GM12878 (cell line): ENCODE results near the gene CREB5. TPM values are rescaled to one million over a fixed set of nuclear protein-coding genes. Genes with fewer than 3 reads are reported as not detected.

Source experiments
- ATAC-seq: fragments of 200-7000 bp; cut with Tn5 transposase; 3 replicates; pipeline ENCODE4 v1.9.1; 2020; ENCODE audit warnings: mild to moderate bottlenecking, moderate library complexity
- BruUV-seq: library from RNA; stranded (reverse); fragments of 400-500 nt; replicated peaks from 2 replicates; lab custom pipeline; 2021; lab: Mats Ljungman, UMichigan
- CTCF ChIA-PET: fragments of 300-600 bp; sonication (Branson Sonifier 250); formaldehyde crosslinking; extraction: SDS; loops from one replicate; lab custom pipeline; 2021; ENCODE audit warnings: inconsistent platforms; lab: Yijun Ruan, JAX
- POLR2A ChIA-PET: fragments of 350-600 bp; formaldehyde crosslinking; extraction: SDS; loops from one replicate; lab custom pipeline; 2021; ENCODE audit warnings: inconsistent platforms; lab: Charles Lee
- RAD21 ChIA-PET: fragments of 300-600 bp; sonication (Branson Sonifier 250); formaldehyde crosslinking; loops from one replicate; lab custom pipeline; 2023; ENCODE audit warnings: antibody characterized with exemption; ENCODE audit not compliant: unreplicated experiment; lab: Charles Lee
- SMC1A ChIA-PET: fragments of 300-600 bp; sonication (Branson Sonifier 250); formaldehyde crosslinking; loops from one replicate; lab custom pipeline; 2023; ENCODE audit not compliant: unreplicated experiment, uncharacterized antibody; lab: Charles Lee
- DNase-seq: peaks from one replicate; pipeline ENCODE4 v3.0.0-alpha.2; 2011; ENCODE audit warnings: low read depth, low spot score
- FAIRE-seq: peaks from 3 replicates; lab custom pipeline; 2011; peaks lifted over from hg19 to GRCh38; lab: Jason Lieb, UNC
- H2AFZ ChIP-seq: 2 replicates; pipeline ENCODE4 v1.6.0; 2011; ENCODE audit warnings: low read depth, low read length, control low read depth; ENCODE audit not compliant: control insufficient read depth
- H3K27ac ChIP-seq: 2 replicates; pipeline ENCODE4 v1.5.1; 2011; ENCODE audit warnings: control low read depth; ENCODE audit not compliant: control insufficient read depth, insufficient read depth
- H3K27me3 ChIP-seq, 2 experiments: replicated peaks in 1 of 2; 2 replicates each; pipeline versions ENCODE4 v1.6.0 to v1.6.1; 2011; ENCODE audit warnings: low read length in 1 of 2; ENCODE audit not compliant: control insufficient read depth in 2 of 2, insufficient read depth in 2 of 2
- H3K36me3 ChIP-seq, 2 experiments: 2 replicates each; pipeline ENCODE4 v1.5.1; 2011; ENCODE audit warnings: low read length in 1 of 2; ENCODE audit not compliant: control insufficient read depth in 2 of 2, insufficient read depth in 2 of 2
- H3K4me1 ChIP-seq: 2 replicates; pipeline ENCODE4 v1.6.1; 2011; ENCODE audit warnings: mild to moderate bottlenecking, low read length, moderate library complexity, mixed read lengths; ENCODE audit not compliant: control insufficient read depth, insufficient read depth
- H3K4me2 ChIP-seq: 2 replicates; pipeline ENCODE4 v1.6.0; 2011; ENCODE audit warnings: control low read depth; ENCODE audit not compliant: control insufficient read depth, insufficient read depth
- H3K4me3 ChIP-seq: fragments of 200-600 bp; sonication (generic); 2 replicates; pipeline ENCODE4 v1.5.1; 2016
- H3K79me2 ChIP-seq: 2 replicates; pipeline ENCODE4 v1.6.0; 2011; ENCODE audit warnings: low read length; ENCODE audit not compliant: control insufficient read depth, insufficient read depth
- H3K9ac ChIP-seq: 2 replicates; pipeline ENCODE4 v1.8.0; 2011; ENCODE audit warnings: low read length, control low read depth, mixed read lengths; ENCODE audit not compliant: control insufficient read depth, insufficient read depth
- H3K9me3 ChIP-seq: replicated peaks from 3 replicates; pipeline ENCODE4 v1.5.1; 2011; ENCODE audit warnings: mild to moderate bottlenecking, low read length; ENCODE audit not compliant: control insufficient read depth, insufficient read depth
- H4K20me1 ChIP-seq: 2 replicates; pipeline ENCODE4 v1.6.0; 2011; ENCODE audit not compliant: control insufficient read depth, insufficient read depth
- ATF7 ChIP-seq: fragments of 450-650 bp; IDR thresholded peaks from 2 replicates; pipeline ENCODE4 v1.6.1; 2016; ENCODE audit warnings: low read depth, mild to moderate bottlenecking
- CBFB ChIP-seq: IDR thresholded peaks from 2 replicates; pipeline ENCODE4 v1.6.1; 2016; ENCODE audit warnings: antibody characterized with exemption, low read depth
- CEBPB ChIP-seq, 2 experiments: fragments of 150-350 bp in 1 of 2; IDR thresholded peaks; 2 replicates each; pipeline ENCODE4 v1.6.1; 2012 to 2014; ENCODE audit warnings: low read depth in 2 of 2, low read length in 2 of 2, borderline replicate concordance in 1 of 2, inconsistent platforms in 1 of 2
- EED ChIP-seq: sonication (generic); IDR thresholded peaks from 2 replicates; pipeline ENCODE4 v1.6.1; 2016; ENCODE audit warnings: antibody characterized with exemption, low read depth
- ESRRA ChIP-seq: IDR thresholded peaks from 2 replicates; pipeline ENCODE4 v1.6.1; 2012; ENCODE audit warnings: mild to moderate bottlenecking, low read length, improper control_type of control experiment
- ETV6 ChIP-seq, 2 experiments: fragments of 450-650 bp in 1 of 2; IDR thresholded peaks in 1 of 2; conservative IDR thresholded peaks in 1 of 2; 2 replicates each; pipeline ENCODE4 v1.6.1; 2014; ENCODE audit warnings: antibody characterized with exemption in 1 of 2, borderline replicate concordance in 1 of 2, low read depth in 1 of 2, mild to moderate bottlenecking in 1 of 2, moderate library complexity in 1 of 2
- GATAD2B ChIP-seq: fragments of 450-650 bp; conservative IDR thresholded peaks from 2 replicates; pipeline ENCODE4 v1.6.1; 2017; ENCODE audit warnings: low read depth, mild to moderate bottlenecking, moderate library complexity
- NBN ChIP-seq: fragments of 450-650 bp; IDR thresholded peaks from 2 replicates; pipeline ENCODE4 v1.6.1; 2016
- SMAD5 ChIP-seq: IDR thresholded peaks from 2 replicates; pipeline ENCODE4 v1.6.1; 2016; ENCODE audit warnings: antibody characterized with exemption, low read depth
- USF1 ChIP-seq: IDR thresholded peaks from 2 replicates; pipeline ENCODE4 v1.6.1; 2011; ENCODE audit warnings: borderline replicate concordance, low read depth, mild to moderate bottlenecking, moderate library complexity, mixed read lengths, low read length; ENCODE audit not compliant: insufficient read depth; ENCODE audit errors: extremely low read length
- ZBED1 ChIP-seq: IDR thresholded peaks from 2 replicates; pipeline ENCODE4 v1.6.1; 2016; ENCODE audit warnings: borderline replicate concordance
- WGBS: methylation state at CpG from one replicate; pipeline ENCODE4 v1.1.6; 2016; ENCODE audit warnings: low lambda C conversion rate; ENCODE audit not compliant: insufficient replicate concordance, insufficient coverage; ENCODE audit errors: missing lambda C conversion rate; 5-methylcytosine and 5-hydroxymethylcytosine counted together
- in situ Hi-C: fragments of 300-500 bp; cut with MboI; formaldehyde crosslinking; loops from 9 replicates; pipeline ENCODE4 v1.14.3; 2018; ENCODE audit warnings: mixed read lengths
- intact Hi-C: fragments of 100-400 bp; cut with micrococcal nuclease; formaldehyde crosslinking; loops from one replicate; pipeline ENCODE4 v1.14.2; 2022; ENCODE audit not compliant: unreplicated experiment
- polyA plus RNA-seq, 11 experiments: library from polyadenylated mRNA; depleted of rRNA in 4 of 11; unstranded in 6 of 11; stranded (reverse) in 5 of 11; fragments of >200 nt; fragmentation: Nextera tagmentation in 4 of 11; fragmentation: Illumina TruSeq in 1 of 11; extraction: Ambion mirVana in 4 of 11; extraction: Trizol in 1 of 11; gene quantifications; 1 replicate in 1 of 11; 2 replicates in 10 of 11; pipeline versions ENCODE4 v1.2.1 to v1.2.3, GENCODE V29; 2011 to 2016; ENCODE audit warnings: inconsistent platforms in 2 of 11, missing spikeins in 2 of 11, low read depth in 1 of 11
- total RNA-seq, 4 experiments: library from RNA; depleted of rRNA in 3 of 4; stranded (reverse); fragments of >200 nt in 3 of 4; fragmentation: Illumina TruSeq in 1 of 4; extraction: Trizol in 1 of 4; gene quantifications; 2 replicates each; pipeline versions ENCODE4 v1.2.1 to v1.2.3, GENCODE V29; 2013 to 2021
- TF ChIP-seq, protein P1 (sequence below): fragments of 450-650 bp; conservative IDR thresholded peaks from 2 replicates; pipeline ENCODE4 v1.6.1; 2017; ENCODE audit warnings: mild to moderate bottlenecking, moderate library complexity

Gene CREB5
- total and polyA plus RNA-seq, 10 of the 15 experiments (the other 5 are each of a cell fraction or from before 2014, with no cell fraction given): 12.9 to 74.1 (median 53.0) TPM

- FAIRE-seq: no peak
These were observed 75.9 kb downstream of the CREB5 start for GRCh38 chr7:28488061-28488791.

DNA sequence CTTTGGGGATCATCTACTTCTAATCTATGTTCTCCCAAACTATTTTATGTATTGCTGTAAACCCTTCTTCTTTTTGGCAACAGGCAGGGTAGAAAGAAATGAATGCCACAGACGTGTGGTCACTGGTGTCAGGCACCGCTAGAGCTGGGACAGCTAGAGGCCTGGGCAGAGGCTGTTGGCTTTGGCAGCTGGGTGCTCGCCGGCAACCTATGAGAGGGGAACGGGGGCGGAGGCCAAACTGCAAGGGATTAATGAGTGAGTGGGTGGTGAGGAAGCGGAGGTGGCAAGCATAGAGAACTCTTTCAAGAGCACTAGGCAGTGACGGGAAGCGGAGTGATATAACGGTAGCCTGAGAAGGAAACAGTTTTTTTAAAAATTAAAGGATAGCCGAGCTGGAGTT is 78.5 kb downstream of the CREB5 start:
- H3K27me3 ChIP-seq: no peaks in the 10 kb centered on the region
- ChIA-PET SMC1A (interaction anchor here (0.9 to 1.2 kb wide), 2 partner anchors 14 to 48 kb away, joined by 4 read pairs; no protein-coding TSS in a partner anchor), CTCF (interaction anchor here (0.6 to 0.9 kb wide), 3 partner anchors 20 to 119 kb away, joined by 3 to 4 read pairs (median 3); no protein-coding TSS in a partner anchor), RAD21 (no interaction called here), POLR2A (interaction anchor here (1.3 kb wide), 1 partner anchor 50 kb away, joined by 3 read pairs; no protein-coding TSS in a partner anchor)
- BruUV-seq: no TSS peak
- no peaks in the 10 kb centered on the region for H3K4me1 ChIP-seq
- DNase-seq: no peak
- FAIRE-seq: no peak
- no peak overlapping the region for H3K9ac ChIP-seq
- H3K79me2 ChIP-seq: no peaks in the 10 kb centered on the region
- no peak for ATAC-seq
- WGBS: 52% methylated on average over 11 of the region's 11 CpGs
- no peaks in the 10 kb centered on the region for H3K36me3 ChIP-seq
- in situ Hi-C loops (no loop called here), intact Hi-C loops (no loop called here)
- H3K9me3 ChIP-seq: no peaks in the 10 kb centered on the region
- no peak overlapping the region for H3K27ac ChIP-seq
- H2AFZ ChIP-seq: no peak overlapping the region
- no peaks in the 10 kb centered on the region for H4K20me1 ChIP-seq
- H3K4me3 ChIP-seq: no peak overlapping the region
- no peak overlapping the region for H3K4me2 ChIP-seq
- TF ChIP-seq NBN (no peak), SMAD5 (no peak), EED (no peak), ATF7 (no peak), CBFB (no peak), CEBPB (IDR thresholded peaks at IDR 0.05; ENCODE audit: borderline replicate concordance in 1 of 2, low read depth in 2 of 2, low read length in 2 of 2) (no peak), USF1 (no peak), ESRRA (no peak), GATAD2B (no peak)
- TF ChIP-seq, protein P1, sequence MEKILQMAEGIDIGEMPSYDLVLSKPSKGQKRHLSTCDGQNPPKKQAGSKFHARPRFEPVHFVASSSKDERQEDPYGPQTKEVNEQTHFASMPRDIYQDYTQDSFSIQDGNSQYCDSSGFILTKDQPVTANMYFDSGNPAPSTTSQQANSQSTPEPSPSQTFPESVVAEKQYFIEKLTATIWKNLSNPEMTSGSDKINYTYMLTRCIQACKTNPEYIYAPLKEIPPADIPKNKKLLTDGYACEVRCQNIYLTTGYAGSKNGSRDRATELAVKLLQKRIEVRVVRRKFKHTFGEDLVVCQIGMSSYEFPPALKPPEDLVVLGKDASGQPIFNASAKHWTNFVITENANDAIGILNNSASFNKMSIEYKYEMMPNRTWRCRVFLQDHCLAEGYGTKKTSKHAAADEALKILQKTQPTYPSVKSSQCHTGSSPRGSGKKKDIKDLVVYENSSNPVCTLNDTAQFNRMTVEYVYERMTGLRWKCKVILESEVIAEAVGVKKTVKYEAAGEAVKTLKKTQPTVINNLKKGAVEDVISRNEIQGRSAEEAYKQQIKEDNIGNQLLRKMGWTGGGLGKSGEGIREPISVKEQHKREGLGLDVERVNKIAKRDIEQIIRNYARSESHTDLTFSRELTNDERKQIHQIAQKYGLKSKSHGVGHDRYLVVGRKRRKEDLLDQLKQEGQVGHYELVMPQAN: no peak

More at GRCh38 chr7:28488061-28488791, 75.9 kb downstream of the CREB5 start:
- ChIA-PET RAD21 (interaction anchor here (1.2 kb wide), 1 partner anchor 49 kb away, joined by 4 read pairs; no protein-coding TSS in a partner anchor), CTCF (no interaction called here)
- Histone ChIP-seq H3K27me3 (no peaks in the 10 kb centered on the region), H3K4me3 (no peak overlapping the region), H3K9me3 (no peaks in the 10 kb centered on the region), H3K27ac (no peak overlapping the region)
- no peak for DNase-seq
- intact Hi-C loops: loop anchor here (10.0 kb wide), 1 partner anchor 327 kb away; no protein-coding TSS in a partner anchor
- no peak for ATAC-seq
- TF ChIP-seq ETV6 (conservative IDR thresholded peaks at IDR 0.05 in 1 of 2, IDR thresholded peaks at IDR 0.05 in 1 of 2; ENCODE audit: borderline replicate concordance in 1 of 2, low read depth in 1 of 2) (peak in 1 of 2 experiments; percentile 36; a peak in 1 of 4 replicates), ZBED1 (no peak)
- TF ChIP-seq, all 136 proteins: peak for 1
- ChIA-PET POLR2A (interaction anchor here (1.0 to 1.2 kb wide), 2 partner anchors 13 kb away, joined by 3 to 5 read pairs; no protein-coding TSS in a partner anchor), SMC1A (interaction anchor here (0.7 to 11.7 kb wide), 3 partner anchors 13 to 76 kb away, joined by 3 to 153 read pairs (median 4); partner anchors contain the start of gene CREB5)
- 42% methylated on average over 9 of the region's 9 CpGs for whole genome bisulfite sequencing
- Histone ChIP-seq H3K4me2 (no peak overlapping the region), H3K4me1 (no peaks in the 10 kb centered on the region), H3K9ac (no peak overlapping the region), H3K79me2 (no peaks in the 10 kb centered on the region), H3K36me3 (no peaks in the 10 kb centered on the region), H2AFZ (no peak overlapping the region), H4K20me1 (no peaks in the 10 kb centered on the region)
- no TSS peak for BruUV-seq
- in situ Hi-C loops: no loop called here
